ENCODE data around the gene OR7G2.

- TF ChIP-seq CTCF (IDR thresholded peaks at IDR 0.05; ENCODE audit: insufficient read depth, low read depth, low read length) (no peak), EZH2 (IDR thresholded peaks at IDR 0.05; ENCODE audit: insufficient read depth, low read length) (no peak)
Measured at GRCh38 chr19:9151367-9151766, 44.1 kb upstream of the OR7G2 start.

Data from astrocyte (in vitro differentiated cells and primary cell).